Stomach (tissue), 9 donors: ENCODE data around the gene DUSP6. TPM values are rescaled to one million over a fixed set of nuclear protein-coding genes. Genes with fewer than 3 reads are reported as not detected.

Experiments used
- DNase-seq, 2 donors: peaks; one replicate each; pipeline versions ENCODE4 v3.0.0 to v3.0.0-alpha.2; 2013 to 2019
- H3K27ac ChIP-seq, 5 donors: fragments of 200-600 bp in 4 of 5; sonication (generic) in 4 of 5; one replicate each; pipeline ENCODE4 v1.5.1; 2013 to 2019; ENCODE audit warnings: mild to moderate bottlenecking in 1 of 5, moderate library complexity in 1 of 5
- H3K27me3 ChIP-seq, 3 donors: fragments of 200-600 bp; sonication (generic); one replicate each; pipeline ENCODE4 v1.5.1; 2017 to 2019; ENCODE audit warnings: mixed run types in 1 of 3
- H3K36me3 ChIP-seq, 4 donors: fragments of 200-600 bp; sonication (generic); 1 replicate in 3 of 4; 2 replicates in 1 of 4; pipeline ENCODE4 v1.5.1; 2016 to 2019
- H3K4me1 ChIP-seq, 4 donors: fragments of 200-600 bp; sonication (generic); one replicate each; pipeline ENCODE4 v1.5.1; 2016 to 2019
- H3K4me3 ChIP-seq, 4 donors: fragments of 200-600 bp; sonication (generic) in 3 of 4; one replicate each; pipeline ENCODE4 v1.5.1; 2016 to 2019; ENCODE audit warnings: mild to moderate bottlenecking in 1 of 4
- H3K9me3 ChIP-seq, 4 donors: fragments of 200-600 bp; sonication (generic); one replicate each; pipeline ENCODE4 v1.5.1; 2016 to 2019
- EP300 ChIP-seq: sonication (generic); formaldehyde crosslinking; IDR thresholded peaks from one replicate; pipeline ENCODE4 v1.6.1; 2017; ENCODE audit warnings: antibody characterized with exemption
- POLR2A ChIP-seq, 4 donors: fragments of 450-650 bp; IDR thresholded peaks; one replicate each; pipeline ENCODE4 v1.6.1; 2016; ENCODE audit warnings: antibody characterized with exemption in 4 of 4, control low read depth in 2 of 4, mild to moderate bottlenecking in 1 of 4, moderate library complexity in 1 of 4
- POLR2AphosphoS5 ChIP-seq, 3 donors: sonication (generic); formaldehyde crosslinking; IDR thresholded peaks; one replicate each; pipeline ENCODE4 v1.6.1; 2016; ENCODE audit warnings: antibody characterized with exemption in 3 of 3
- WGBS, 5 donors: extraction: QIAGEN DNeasy Blood & Tissue Kit in 3 of 5; methylation state at CpG; one replicate each; pipeline versions ENCODE4 v1.1.5 to v1.1.7; 2013 to 2018; 5-methylcytosine and 5-hydroxymethylcytosine counted together
- intact Hi-C: fragments of 100-400 bp; cut with DNase I; formaldehyde crosslinking; loops from one replicate; pipeline ENCODE4 v1.15.1; 2023; ENCODE audit warnings: low total_unique reads
- polyA plus RNA-seq, 3 donors: library from polyadenylated mRNA; stranded (reverse); fragments of 200-250 nt; gene quantifications; one replicate each; pipeline ENCODE4 v1.2.3, GENCODE V29; 2013
- total RNA-seq, 5 donors: library from RNA; depleted of rRNA; stranded (reverse); fragments of >200 nt; gene quantifications; one replicate each; pipeline versions ENCODE4 v1.1.0 to v1.2.3, GENCODE V29; 2014 to 2016
- TF ChIP-seq, protein P1 (sequence below), 7 experiments: fragments of 450-650 bp in 4 of 7; fragments of 200-600 bp in 3 of 7; sonication (generic) in 3 of 7; IDR thresholded peaks; one replicate each; pipeline ENCODE4 v1.5.1; 2016 to 2019; ENCODE audit warnings: antibody characterized with exemption in 7 of 7, control low read depth in 2 of 7, mild to moderate bottlenecking in 1 of 7
- donor health status: healthy with polysubstance abuse.
- donor health status: Bipolar disorder and iron deficiency.
- donor health status: healthy.

Gene DUSP6
- total and polyA plus RNA-seq, 8 donors = 11.3 to 105 (median 27.6) TPM

DNA sequence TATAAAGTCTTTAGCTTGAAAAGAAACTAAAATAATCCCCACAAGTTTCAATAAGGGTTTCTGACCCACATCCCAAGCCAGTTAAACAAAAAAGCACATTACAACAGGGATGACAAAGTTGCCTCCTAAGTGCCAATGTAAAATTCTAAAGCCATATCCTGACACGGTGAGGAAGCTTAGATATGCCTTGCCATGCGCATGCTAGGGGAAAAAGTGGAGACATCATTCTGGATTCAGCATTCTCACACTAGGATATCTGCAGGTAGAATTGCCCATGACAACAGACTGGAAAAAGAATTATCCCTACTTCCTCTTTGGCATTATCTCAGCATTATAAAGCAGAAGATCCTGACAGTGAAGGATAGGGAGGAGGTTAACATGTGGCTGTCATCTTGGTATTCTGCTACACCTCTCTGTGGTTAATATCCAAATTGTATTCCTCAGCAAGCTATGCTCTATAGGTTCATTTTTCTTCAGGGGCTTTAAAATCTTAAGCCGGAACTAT lies 4.9 kb downstream of the DUSP6 start:
- Histone ChIP-seq H3K27ac (peak overlapping the region in 4 of 5 donors; percentile 34 to 97 (median 57)), H3K9me3 (no peaks in the 10 kb centered on the region), H3K36me3 (peaks cover 0 to 10% (median 4%) of the 10 kb centered on the region in 4 donors), H3K4me3 (peak overlapping the region in 2 of 4 donors; percentile 17 to 72), H3K27me3 (no peaks in the 10 kb centered on the region), H3K4me1 (peaks cover 23 to 64% (median 39%) of the 10 kb centered on the region in 4 donors)
- intact Hi-C loops = no loop called here
- 78 to 88% (median 83%) methylated on average over 3 of the region's 3 CpGs for WGBS, 5 donors
- no peak for DNase-seq
- TF ChIP-seq POLR2AphosphoS5 (IDR thresholded peaks at IDR 0.05) (peak in 1 of 3 donors; percentile 17), POLR2A (IDR thresholded peaks at IDR 0.05) (no peak)

DNA sequence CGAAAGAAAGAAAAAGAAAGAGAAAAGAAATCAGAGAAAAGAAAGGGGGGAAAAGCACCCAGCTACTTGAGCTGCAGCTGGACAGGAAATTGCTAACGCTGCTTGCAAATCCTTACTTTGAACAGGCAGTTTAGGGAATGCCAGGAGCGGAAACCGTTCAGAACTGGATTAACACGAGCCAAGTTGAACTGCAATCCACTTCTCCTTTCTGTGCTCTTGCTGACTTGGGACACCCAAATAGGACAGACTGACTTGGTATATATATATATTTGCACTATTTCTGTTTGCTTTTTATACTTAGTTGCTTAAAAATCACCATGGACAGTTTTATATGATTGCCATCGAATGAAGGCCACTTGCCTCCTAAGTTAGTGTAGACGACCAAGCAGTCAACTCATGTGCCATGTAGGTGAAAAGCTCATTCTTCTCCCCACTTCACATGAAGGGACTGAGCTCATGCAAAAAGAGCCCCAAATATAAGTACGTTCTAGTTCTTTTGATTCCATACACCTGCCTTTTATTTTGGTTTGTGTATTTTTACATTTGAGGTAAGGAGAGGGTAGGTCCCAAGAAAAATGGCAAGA lies 5.5 kb downstream of the DUSP6 start:
- Histone ChIP-seq H3K27me3 (no peaks in the 10 kb centered on the region), H3K36me3 (peaks cover 0 to 10% (median 4%) of the 10 kb centered on the region in 4 donors), H3K27ac (peak overlapping the region; percentile 15 to 97 (median 41)), H3K4me1 (peaks cover 23 to 64% (median 39%) of the 10 kb centered on the region in 4 donors), H3K9me3 (no peaks in the 10 kb centered on the region), H3K4me3 (peak overlapping the region in 2 of 4 donors; percentile 17 to 72)
- 35 to 42% (median 37%) methylated on average over 8 of the region's 8 CpGs for WGBS, 5 donors
- DNase-seq = peak in 1 of 2 donors; percentile 78
- intact Hi-C loops = no loop called here
- TF ChIP-seq EP300 (no peak), POLR2A (IDR thresholded peaks at IDR 0.05) (no peak), POLR2AphosphoS5 (IDR thresholded peaks at IDR 0.05) (no peak)
- TF ChIP-seq, protein P1, sequence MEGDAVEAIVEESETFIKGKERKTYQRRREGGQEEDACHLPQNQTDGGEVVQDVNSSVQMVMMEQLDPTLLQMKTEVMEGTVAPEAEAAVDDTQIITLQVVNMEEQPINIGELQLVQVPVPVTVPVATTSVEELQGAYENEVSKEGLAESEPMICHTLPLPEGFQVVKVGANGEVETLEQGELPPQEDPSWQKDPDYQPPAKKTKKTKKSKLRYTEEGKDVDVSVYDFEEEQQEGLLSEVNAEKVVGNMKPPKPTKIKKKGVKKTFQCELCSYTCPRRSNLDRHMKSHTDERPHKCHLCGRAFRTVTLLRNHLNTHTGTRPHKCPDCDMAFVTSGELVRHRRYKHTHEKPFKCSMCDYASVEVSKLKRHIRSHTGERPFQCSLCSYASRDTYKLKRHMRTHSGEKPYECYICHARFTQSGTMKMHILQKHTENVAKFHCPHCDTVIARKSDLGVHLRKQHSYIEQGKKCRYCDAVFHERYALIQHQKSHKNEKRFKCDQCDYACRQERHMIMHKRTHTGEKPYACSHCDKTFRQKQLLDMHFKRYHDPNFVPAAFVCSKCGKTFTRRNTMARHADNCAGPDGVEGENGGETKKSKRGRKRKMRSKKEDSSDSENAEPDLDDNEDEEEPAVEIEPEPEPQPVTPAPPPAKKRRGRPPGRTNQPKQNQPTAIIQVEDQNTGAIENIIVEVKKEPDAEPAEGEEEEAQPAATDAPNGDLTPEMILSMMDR (IDR thresholded peaks at IDR 0.05) = no peak

DNA sequence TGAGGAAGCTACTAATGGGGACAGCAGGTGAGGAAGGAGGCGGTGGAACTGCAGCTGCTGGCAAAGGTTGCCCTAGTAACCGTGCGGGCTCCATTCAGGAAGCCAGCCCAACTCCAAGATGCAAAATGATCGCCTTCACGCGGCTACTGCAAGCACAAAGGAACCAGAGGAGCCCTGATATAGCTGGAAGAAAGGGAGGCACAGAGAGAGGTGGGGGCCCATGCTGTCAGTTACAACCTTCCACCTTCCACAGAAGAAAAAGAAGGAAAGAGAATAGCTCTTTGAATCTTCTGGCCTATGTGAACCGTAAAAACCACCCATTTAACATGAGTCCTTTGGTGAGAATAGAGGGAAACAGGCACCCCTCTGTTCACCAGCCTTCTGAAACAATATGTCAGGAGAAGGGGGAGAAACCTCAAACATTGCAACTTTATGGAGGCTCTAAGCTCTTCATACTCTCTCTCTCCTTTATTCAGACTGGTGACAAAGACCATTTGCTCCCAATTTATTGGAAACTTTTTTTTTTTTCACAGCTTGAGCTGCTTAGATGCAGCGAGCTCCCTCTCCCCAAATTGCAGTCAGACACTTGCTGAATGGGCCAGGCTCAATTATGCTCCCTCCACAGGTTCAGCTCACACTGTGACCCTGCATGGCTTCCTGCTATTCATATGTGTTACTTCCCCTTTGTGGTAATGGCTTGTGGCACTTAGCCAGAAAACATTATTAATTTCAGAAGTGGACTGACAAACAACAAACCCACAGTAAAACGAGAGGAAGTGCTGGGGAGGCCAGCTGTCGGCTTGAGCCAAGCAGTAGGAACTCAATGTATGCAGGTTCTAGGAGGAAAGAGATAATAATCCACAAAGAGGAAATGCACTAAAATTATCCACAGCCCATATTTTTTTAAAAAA lies 6.2 kb downstream of the DUSP6 start:
- WGBS, 5 donors = 21 to 45% (median 41%) methylated on average over 10 of the region's 10 CpGs
- no peaks in the 10 kb centered on the region for H3K9me3 ChIP-seq
- H3K27ac ChIP-seq = peak overlapping the region; percentile 34 to 97 (median 58)
- intact Hi-C loops = no loop called here
- TF ChIP-seq POLR2A (IDR thresholded peaks at IDR 0.05) = no peak
- TF ChIP-seq POLR2AphosphoS5 (IDR thresholded peaks at IDR 0.05) = peak in 2 of 3 donors; percentile 53 to 62
- H3K4me1 ChIP-seq = peaks cover 23 to 64% (median 38%) of the 10 kb centered on the region in 4 donors
- peak overlapping the region in 1 of 4 donors; percentile 17 for H3K4me3 ChIP-seq
- peak; percentile 34 to 91 for DNase-seq
- H3K27me3 ChIP-seq = no peaks in the 10 kb centered on the region
- peaks cover 0 to 10% (median 4%) of the 10 kb centered on the region in 4 donors for H3K36me3 ChIP-seq

DNA sequence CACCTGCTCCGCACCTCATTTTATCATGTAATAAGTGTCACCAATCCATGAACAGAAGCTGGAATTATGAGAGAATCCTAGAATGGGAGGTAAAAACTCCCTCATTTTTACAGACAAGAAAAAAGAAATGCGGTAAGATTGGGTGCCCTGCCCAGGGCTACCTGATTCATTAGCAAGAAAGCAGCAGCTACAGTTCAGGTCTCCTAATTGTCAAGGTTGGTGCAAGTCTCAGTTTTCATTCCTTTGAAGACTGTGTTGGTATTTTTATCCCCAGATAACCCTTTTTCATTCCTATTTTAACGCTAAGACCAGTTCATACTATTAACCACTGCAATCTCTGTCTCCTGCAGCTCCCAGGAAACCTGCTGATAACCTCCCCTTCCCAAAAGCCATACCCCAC lies 6.9 kb downstream of the DUSP6 start:
- DNase-seq = no peak
- H3K36me3 ChIP-seq = peaks cover 0 to 10% (median 4%) of the 10 kb centered on the region in 4 donors
- TF ChIP-seq EP300 = no peak
- TF ChIP-seq, protein P1 (IDR thresholded peaks at IDR 0.05) = no peak
- H3K9me3 ChIP-seq = no peaks in the 10 kb centered on the region
- intact Hi-C loops = no loop called here
- WGBS, 5 donors = 65 to 75% (median 70%) methylated on average over 3 of the region's 3 CpGs
- H3K4me3 ChIP-seq = no peak overlapping the region
- peak overlapping the region; percentile 34 to 97 (median 58) for H3K27ac ChIP-seq
- peaks cover 23 to 57% (median 35%) of the 10 kb centered on the region in 4 donors for H3K4me1 ChIP-seq
- H3K27me3 ChIP-seq = no peaks in the 10 kb centered on the region

DNA sequence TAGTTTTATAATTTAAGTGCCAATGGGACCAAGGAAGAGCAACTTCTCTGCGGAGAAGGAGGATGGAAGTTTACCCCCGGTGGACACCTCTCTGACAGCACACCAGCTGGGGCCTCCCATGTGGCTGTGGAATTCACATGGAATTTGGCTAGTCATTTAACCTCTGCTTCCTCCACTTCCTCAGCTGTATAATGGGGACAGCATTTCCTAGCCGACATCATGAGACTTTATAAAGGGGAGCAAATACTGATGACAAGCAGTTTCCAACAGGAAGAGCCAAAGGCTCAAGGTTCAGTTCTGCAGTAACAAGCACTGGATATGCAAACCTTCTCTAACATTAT lies 7.5 kb downstream of the DUSP6 start:
- peaks cover 23 to 52% (median 32%) of the 10 kb centered on the region in 4 donors for H3K4me1 ChIP-seq
- WGBS, 5 donors = 74 to 86% (median 76%) methylated on average over 2 to 3 of the region's 3 CpGs
- peak in 1 of 2 donors; percentile 16 for DNase-seq
- H3K4me3 ChIP-seq = no peak overlapping the region
- TF ChIP-seq, protein P1 (IDR thresholded peaks at IDR 0.05) = no peak
- TF ChIP-seq POLR2A (IDR thresholded peaks at IDR 0.05) = no peak
- TF ChIP-seq EP300 = no peak
- no peak for TF ChIP-seq POLR2AphosphoS5 (IDR thresholded peaks at IDR 0.05)
- H3K9me3 ChIP-seq = no peaks in the 10 kb centered on the region
- intact Hi-C loops = no loop called here
- no peaks in the 10 kb centered on the region for H3K27me3 ChIP-seq
- no peak overlapping the region for H3K27ac ChIP-seq
- H3K36me3 ChIP-seq = peaks cover 0 to 10% (median 4%) of the 10 kb centered on the region in 4 donors
